ENCODE measurements around the gene RALA.

GRCh38 chr7:39750253-39751077, 127.1 kb downstream of the RALA start:
- no peak for TF ChIP-seq CTCF (conservative IDR thresholded peaks at IDR 0.05 in 1 of 2, IDR thresholded peaks at IDR 0.05 in 1 of 2; ENCODE audit: extremely low read depth in 1 of 2, insufficient read depth in 1 of 2, low read depth in 1 of 2, low read length in 2 of 2)
- no peak for TF ChIP-seq EZH2 (IDR thresholded peaks at IDR 0.05; ENCODE audit: borderline replicate concordance, low read length)

Measured in mammary epithelial cell (primary cell).